HUDEP-2 (cell line): ENCODE measurements around the gene TNKS2.

Experiments used
- DNase-seq, 76 experiments: peaks; one replicate each; lab custom pipeline; 2025; ENCODE audit not compliant: unreplicated experiment in 76 of 76; lab: John Stamatoyannopoulos, UW

TNKS2 gene

GRCh38 chr10:91907914-91908336, 109.7 kb downstream of the TNKS2 start:
- DNase-seq: no peak

DNA sequence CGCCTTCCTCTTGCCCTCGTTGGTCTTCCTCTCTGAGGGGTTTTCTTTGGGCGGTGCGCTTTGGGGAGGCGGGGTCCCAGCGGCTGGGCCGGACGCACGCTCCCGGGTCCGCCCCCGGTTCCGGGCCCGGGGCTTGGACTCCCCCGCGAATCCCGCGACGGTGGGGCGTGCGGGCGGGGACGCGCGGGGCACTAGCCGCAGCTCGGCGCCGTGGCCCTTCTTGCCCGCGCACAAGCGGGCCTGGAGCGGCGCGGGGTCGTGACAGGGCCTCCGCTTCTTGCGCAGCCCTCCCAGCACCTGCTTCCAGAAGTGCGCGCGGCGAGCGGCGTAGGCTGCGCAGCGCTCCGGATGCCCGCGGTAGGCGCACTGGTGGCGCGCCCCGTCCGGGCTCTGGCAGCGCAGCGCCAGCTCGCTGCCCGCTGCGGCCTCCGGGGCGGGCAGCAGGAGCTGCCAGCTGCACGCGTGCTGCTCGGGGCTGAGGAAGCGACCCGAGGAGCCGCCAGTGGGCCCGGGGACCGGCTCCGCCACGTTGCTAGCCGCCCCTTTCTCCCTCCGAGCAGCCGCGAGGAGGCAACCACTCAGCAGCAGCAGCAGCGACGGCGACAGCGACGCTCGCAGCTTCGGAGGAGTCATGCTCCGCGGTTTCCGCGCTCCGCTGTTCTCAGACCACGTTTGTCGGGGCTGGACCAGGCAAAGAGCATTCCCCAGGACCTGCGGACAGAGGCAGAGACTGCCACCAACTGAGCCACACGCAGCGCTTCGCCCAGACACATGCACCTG, 110.3 kb downstream of the TNKS2 start:
- peak in 74 of 76 experiments; percentile 16 to 82 (median 64) for DNase-seq

DNA sequence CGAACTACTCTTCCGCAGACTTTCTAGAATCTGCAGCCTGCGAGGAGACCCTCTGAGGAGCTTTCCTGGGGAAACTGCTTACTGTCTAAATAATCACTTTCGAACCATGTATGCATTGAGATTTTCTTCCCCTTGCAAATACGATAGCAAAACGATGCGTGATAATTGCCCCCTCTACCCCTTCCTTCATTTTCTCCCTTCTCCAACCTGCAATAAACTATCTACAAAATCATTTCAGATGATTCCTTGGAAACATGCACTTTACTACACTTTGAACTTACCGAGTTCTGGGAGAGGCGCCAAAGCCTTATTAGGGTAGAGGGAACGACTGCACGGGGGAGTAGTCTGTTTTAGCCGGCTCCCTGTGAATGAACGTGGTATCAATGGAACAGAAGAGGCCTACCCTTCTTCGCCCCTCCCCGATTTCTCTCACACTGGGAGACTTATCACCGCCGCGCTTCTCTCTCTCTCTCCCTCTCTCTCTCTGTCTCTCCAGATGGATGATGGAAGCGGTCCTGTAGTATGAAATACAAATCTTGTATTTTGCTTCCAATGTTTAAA, 111.0 kb downstream of the TNKS2 start, which contains the start of gene FGFBP3:
Gene FGFBP3 (minus strand): TSS at position 370 of the 561 bp plus-strand sequence. CDS start 517 bp downstream, outside the sequence.
- peak in 65 of 76 experiments; percentile 6 to 69 (median 45) for DNase-seq

- DNase-seq: no peak
These were observed 112.2 kb downstream of the TNKS2 start for GRCh38 chr10:91910467-91910866.
